CD4-positive, CD25-positive, alpha-beta regulatory T cell (primary cell): ENCODE data around the gene ARHGAP30. TPM values are rescaled to one million over a fixed set of nuclear protein-coding genes. Genes with fewer than 3 reads are reported as not detected.
A peak's percentile ranks its signal among the peaks of the same experiment; 100 is the strongest.

Source experiments
- ATAC-seq, 2 donors: fragments of 150-1000 bp; cut with Tn5 transposase; one replicate each; pipeline ENCODE4 v1.10.0; 2021; ENCODE audit warnings: low read depth in 2 of 2, moderate number of reproducible peaks in 2 of 2, moderate library complexity in 1 of 2
- DNase-seq, 3 donors: peaks; one replicate each; pipeline versions ENCODE4 v3.0.0 to v3.0.0-alpha.2; 2012 to 2022; ENCODE audit warnings: mixed read lengths in 1 of 3
- H3K27ac ChIP-seq: one replicate; pipeline ENCODE4 v1.7.0; 2013; ENCODE audit warnings: mild to moderate bottlenecking, low read length; ENCODE audit not compliant: insufficient read depth, poor library complexity, severe bottlenecking
- H3K27me3 ChIP-seq: one replicate; pipeline ENCODE4 v1.7.0; 2013; ENCODE audit warnings: low read length; ENCODE audit not compliant: control insufficient read depth, insufficient read depth
- H3K36me3 ChIP-seq: one replicate; pipeline ENCODE4 v1.7.0; 2013; ENCODE audit warnings: mild to moderate bottlenecking, low read length, moderate library complexity; ENCODE audit not compliant: control insufficient read depth, insufficient read depth
- H3K4me1 ChIP-seq: 2 replicates; pipeline ENCODE4 v1.7.0; 2013; ENCODE audit warnings: mild to moderate bottlenecking, low read length; ENCODE audit not compliant: insufficient read depth, control insufficient read depth, poor library complexity, severe bottlenecking
- H3K4me3 ChIP-seq: one replicate; pipeline ENCODE4 v1.7.0; 2013; ENCODE audit warnings: low read depth, mild to moderate bottlenecking, low read length, moderate library complexity
- H3K9me3 ChIP-seq, 2 experiments: 1 replicate in 1 of 2; 2 replicates in 1 of 2; pipeline ENCODE4 v1.7.0; 2013; ENCODE audit warnings: low read length in 2 of 2, mild to moderate bottlenecking in 1 of 2, moderate library complexity in 1 of 2; ENCODE audit not compliant: control insufficient read depth in 2 of 2
- H3K27ac Mint-ChIP-seq, 3 donors: one replicate each; pipeline ENCODE4 v1.8.0; 2020 to 2022; ENCODE audit warnings: mild to moderate bottlenecking in 3 of 3, mixed read lengths in 3 of 3, moderate library complexity in 2 of 3
- H3K27me3 Mint-ChIP-seq: one replicate; pipeline ENCODE4 v1.8.0; 2022; ENCODE audit warnings: mild to moderate bottlenecking, mixed read lengths
- H3K36me3 Mint-ChIP-seq: one replicate; pipeline ENCODE4 v1.8.0; 2020; ENCODE audit warnings: mixed read lengths
- H3K4me1 Mint-ChIP-seq, 4 donors: one replicate each; pipeline ENCODE4 v1.8.0; 2020 to 2022; ENCODE audit warnings: mixed read lengths in 4 of 4, mild to moderate bottlenecking in 1 of 4
- H3K4me3 Mint-ChIP-seq, 4 donors: one replicate each; pipeline ENCODE4 v1.8.0; 2020 to 2022; ENCODE audit warnings: mild to moderate bottlenecking in 4 of 4, mixed read lengths in 4 of 4, moderate library complexity in 3 of 4
- H3K9me3 Mint-ChIP-seq, 7 donors: one replicate each; pipeline ENCODE4 v1.8.0; 2020 to 2022; ENCODE audit warnings: mixed read lengths in 7 of 7, mild to moderate bottlenecking in 3 of 7, moderate library complexity in 2 of 7
- polyA plus RNA-seq, 4 donors: library from polyadenylated mRNA; unstranded; fragments of 300-500 nt; fragmentation: Illumina TruSeq; gene quantifications; one replicate each; pipeline ENCODE4 v1.2.3, GENCODE V29; 2021
- total RNA-seq: library from RNA; stranded (reverse); gene quantifications from one replicate; pipeline ENCODE4 v1.2.3, GENCODE V29; 2022

ARHGAP30 gene
- total and polyA plus RNA-seq, 5 donors from 2014 or later: 144 to 204 (median 152) TPM

- H3K36me3 ChIP-seq: no peaks in the 10 kb centered on the region
- H3K27me3 ChIP-seq: no peaks in the 10 kb centered on the region
- H3K36me3 Mint-ChIP-seq: no peaks in the 10 kb centered on the region
- no peaks in the 10 kb centered on the region for H3K9me3 Mint-ChIP-seq
- H3K27ac ChIP-seq: no peak overlapping the region
- peaks cover 0 to 28% (median 13%) of the 10 kb centered on the region in 4 donors for H3K4me1 Mint-ChIP-seq
- no peak overlapping the region for H3K4me3 ChIP-seq
- peaks cover 32% of the 10 kb centered on the region for H3K4me1 ChIP-seq
- DNase-seq (no peak), ATAC-seq (no peak)
- peak overlapping the region in 2 of 3 donors; percentile 31 to 66 for H3K27ac Mint-ChIP-seq
- no peak overlapping the region for H3K4me3 Mint-ChIP-seq
- H3K9me3 ChIP-seq: no peaks in the 10 kb centered on the region
- H3K27me3 Mint-ChIP-seq: peaks cover 5% of the 10 kb centered on the region
Observed at GRCh38 chr1:161073474-161074121, 3.9 kb upstream of the ARHGAP30 start.

GRCh38 chr1:161072751-161073449 is 3.2 kb upstream of the ARHGAP30 start:
- DNase-seq: no peak
- H3K27ac Mint-ChIP-seq: peak overlapping the region in 1 of 3 donors; percentile 51

GRCh38 chr1:161071886-161072371 is 2.2 kb upstream of the ARHGAP30 start:
- H3K4me1 ChIP-seq: peaks cover 45% of the 10 kb centered on the region
- no peaks in the 10 kb centered on the region for H3K36me3 ChIP-seq
- H3K27me3 ChIP-seq: no peaks in the 10 kb centered on the region
- no peaks in the 10 kb centered on the region for H3K9me3 ChIP-seq
- no peaks in the 10 kb centered on the region for H3K9me3 Mint-ChIP-seq
- ATAC-seq (no peak), DNase-seq (peak; percentile 27 to 64 (median 36))
- H3K27ac ChIP-seq: peak overlapping the region; percentile 89
- peak overlapping the region in 3 of 4 donors; percentile 8 to 31 (median 19) for H3K4me3 Mint-ChIP-seq
- H3K27ac Mint-ChIP-seq: peak overlapping the region in 2 of 3 donors; percentile 80 to 97
- peaks cover under 1 to 43% (median 21%) of the 10 kb centered on the region in 4 donors for H3K4me1 Mint-ChIP-seq
- no peak overlapping the region for H3K4me3 ChIP-seq
- peaks cover 8% of the 10 kb centered on the region for H3K36me3 Mint-ChIP-seq
- H3K27me3 Mint-ChIP-seq: no peaks in the 10 kb centered on the region

More at GRCh38 chr1:161072751-161073449, 3.2 kb upstream of the ARHGAP30 start:
- Histone ChIP-seq H3K4me3 (no peak overlapping the region), H3K4me1 (peaks cover 37% of the 10 kb centered on the region), H3K36me3 (no peaks in the 10 kb centered on the region), H3K9me3 (no peaks in the 10 kb centered on the region), H3K27ac (no peak overlapping the region), H3K27me3 (no peaks in the 10 kb centered on the region)
- no peak overlapping the region for H3K4me3 Mint-ChIP-seq
- no peaks in the 10 kb centered on the region for H3K9me3 Mint-ChIP-seq
- no peak for ATAC-seq
- peaks cover 6% of the 10 kb centered on the region for H3K36me3 Mint-ChIP-seq
- H3K4me1 Mint-ChIP-seq: peaks cover 0 to 33% (median 16%) of the 10 kb centered on the region in 4 donors
- H3K27me3 Mint-ChIP-seq: no peaks in the 10 kb centered on the region

- no peak for ATAC-seq
- Mint-ChIP-seq H3K4me1 (peaks cover 5 to 52% (median 26%) of the 10 kb centered on the region in 4 donors), H3K9me3 (no peaks in the 10 kb centered on the region), H3K36me3 (peaks cover 13% of the 10 kb centered on the region), H3K27me3 (no peaks in the 10 kb centered on the region), H3K27ac (peak overlapping the region in 2 of 3 donors; percentile 95 to 97), H3K4me3 (peak overlapping the region in 2 of 4 donors; percentile 54 to 98)
- Histone ChIP-seq H3K9me3 (no peaks in the 10 kb centered on the region), H3K4me3 (no peak overlapping the region), H3K27ac (peak overlapping the region; percentile 89), H3K27me3 (no peaks in the 10 kb centered on the region), H3K36me3 (peaks cover 9% of the 10 kb centered on the region), H3K4me1 (peaks cover 57% of the 10 kb centered on the region)
- no peak for DNase-seq
Observed at GRCh38 chr1:161070761-161071160, 1.1 kb upstream of the ARHGAP30 start.

GRCh38 chr1:161069241-161069640 is 450 bp downstream of the ARHGAP30 start:
- peak overlapping the region; percentile 89 for H3K27ac ChIP-seq
- H3K27me3 ChIP-seq: no peaks in the 10 kb centered on the region
- DNase-seq: peak in 2 of 3 donors; percentile 25 to 59
- Mint-ChIP-seq H3K27me3 (no peaks in the 10 kb centered on the region), H3K9me3 (no peaks in the 10 kb centered on the region), H3K4me3 (peak overlapping the region; percentile 97 to 100 (median 98)), H3K27ac (peak overlapping the region; percentile 97 to 100 (median 99)), H3K36me3 (peaks cover 18% of the 10 kb centered on the region), H3K4me1 (peaks cover 10 to 64% (median 32%) of the 10 kb centered on the region in 4 donors)
- H3K4me3 ChIP-seq: peak overlapping the region; percentile 97
- H3K9me3 ChIP-seq: no peaks in the 10 kb centered on the region
- no peak for ATAC-seq
- peaks cover 70% of the 10 kb centered on the region for H3K4me1 ChIP-seq
- peaks cover 14% of the 10 kb centered on the region for H3K36me3 ChIP-seq

- ATAC-seq (peak; percentile 69), DNase-seq (peak; percentile 75 to 95 (median 82))
- Mint-ChIP-seq H3K27me3 (no peaks in the 10 kb centered on the region), H3K27ac (peak overlapping the region; percentile 97 to 100 (median 99)), H3K4me3 (peak overlapping the region; percentile 97 to 100 (median 98)), H3K9me3 (no peaks in the 10 kb centered on the region), H3K36me3 (peaks cover 22% of the 10 kb centered on the region), H3K4me1 (peaks cover 16 to 71% (median 38%) of the 10 kb centered on the region in 4 donors)
- H3K27ac ChIP-seq: peak overlapping the region; percentile 89
- no peaks in the 10 kb centered on the region for H3K27me3 ChIP-seq
- H3K36me3 ChIP-seq: peaks cover 20% of the 10 kb centered on the region
- H3K9me3 ChIP-seq: no peaks in the 10 kb centered on the region
- H3K4me3 ChIP-seq: peak overlapping the region; percentile 97
- H3K4me1 ChIP-seq: peaks cover 76% of the 10 kb centered on the region
Observed at GRCh38 chr1:161068306-161069234, 1.1 kb downstream of the ARHGAP30 start.

- no peaks in the 10 kb centered on the region for H3K9me3 ChIP-seq
- no peak for DNase-seq
- peaks cover 30% of the 10 kb centered on the region for H3K36me3 ChIP-seq
- H3K4me1 ChIP-seq: peaks cover 90% of the 10 kb centered on the region
- H3K4me3 ChIP-seq: peak overlapping the region; percentile 86
- peaks cover 28 to 81% (median 47%) of the 10 kb centered on the region in 4 donors for H3K4me1 Mint-ChIP-seq
- no peaks in the 10 kb centered on the region for H3K9me3 Mint-ChIP-seq
- peak overlapping the region; percentile 89 for H3K27ac ChIP-seq
- no peaks in the 10 kb centered on the region for H3K27me3 Mint-ChIP-seq
- peak overlapping the region; percentile 97 to 100 (median 98) for H3K4me3 Mint-ChIP-seq
- peaks cover 35% of the 10 kb centered on the region for H3K36me3 Mint-ChIP-seq
- peak overlapping the region; percentile 93 to 99 (median 97) for H3K27ac Mint-ChIP-seq
- ATAC-seq: no peak
- no peaks in the 10 kb centered on the region for H3K27me3 ChIP-seq
Observed at GRCh38 chr1:161066694-161067093, 3.0 kb downstream of the ARHGAP30 start.
